Measurements from ENCODE around the gene THSD4.
"Not testable (repeated sequence)": the region's sequence is repeated elsewhere in the genome, so short reads cannot be mapped to it uniquely, and the experiment has no call there.

The THSD4 gene

DNA sequence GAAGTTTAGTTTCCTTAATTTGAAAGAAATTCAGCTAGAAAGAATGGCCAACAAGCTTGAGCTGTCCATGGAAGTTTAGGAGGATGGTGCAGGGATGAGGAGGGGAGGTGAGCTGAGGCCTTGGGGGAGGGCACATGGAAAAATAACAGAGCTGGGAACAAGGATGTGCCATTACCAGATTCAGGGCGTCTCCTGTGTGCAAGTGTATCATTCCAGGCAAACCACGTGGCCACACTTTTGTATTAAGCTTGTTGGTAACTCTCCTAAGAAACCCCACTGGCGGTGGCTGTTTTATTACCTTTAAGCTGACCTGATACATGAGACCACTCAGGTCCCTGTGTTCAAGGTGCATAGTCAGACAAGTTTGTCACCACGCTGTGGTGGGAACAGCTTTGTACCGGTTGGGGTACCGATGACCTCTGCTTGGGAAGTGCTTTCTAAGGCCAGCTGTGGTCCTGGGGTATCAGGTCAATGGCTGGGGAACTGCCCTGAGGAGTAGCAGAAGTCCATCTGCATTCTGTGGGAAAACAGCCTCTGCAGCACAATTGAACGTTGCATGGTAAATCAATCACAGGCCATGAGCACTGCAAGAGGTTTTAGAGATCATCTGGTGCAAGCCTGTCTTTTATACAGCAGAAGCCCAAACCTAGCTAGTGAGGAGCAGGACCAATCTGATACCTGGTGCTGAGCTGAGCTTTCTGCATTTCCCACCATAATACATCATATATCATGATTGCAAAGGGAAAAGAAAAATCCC is 235.5 kb downstream of the THSD4 start:
- no peak for DNase-seq (ENCODE audit: low read depth)

GRCh38 chr15:71352125-71352524 is 236.9 kb downstream of the THSD4 start:
- no peak for DNase-seq (ENCODE audit: low read depth)

- no peak for DNase-seq (ENCODE audit: low read depth)
Observed at GRCh38 chr15:71352765-71353164, 237.5 kb downstream of the THSD4 start.

- no peak for DNase-seq (ENCODE audit: low read depth)
Observed at GRCh38 chr15:71353171-71353570, 237.9 kb downstream of the THSD4 start.

DNA sequence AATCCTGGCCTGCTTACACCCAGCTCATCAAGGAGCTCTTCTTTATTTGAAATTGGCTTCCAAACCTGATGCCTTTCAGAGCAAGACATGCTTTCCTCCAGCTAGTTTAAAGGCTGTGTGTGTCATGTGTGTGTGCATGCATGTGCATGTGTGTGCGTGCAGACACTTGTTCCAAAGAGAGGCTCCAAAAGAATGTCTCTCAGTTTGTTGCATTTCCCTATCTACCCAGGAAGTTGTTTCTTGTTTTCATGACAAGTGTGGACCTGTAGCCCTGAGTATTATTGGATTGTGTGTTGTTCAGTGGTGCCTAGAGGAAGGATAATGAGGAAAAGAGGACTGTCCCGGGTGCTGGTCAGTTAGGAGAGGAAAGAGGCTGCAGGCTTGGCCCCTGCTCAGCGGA is 240.0 kb downstream of the THSD4 start:
- no peak for DNase-seq (ENCODE audit: low read depth)

- no peak for DNase-seq (ENCODE audit: low read depth)
Observed at GRCh38 chr15:71357321-71357732, 242.1 kb downstream of the THSD4 start.

DNA sequence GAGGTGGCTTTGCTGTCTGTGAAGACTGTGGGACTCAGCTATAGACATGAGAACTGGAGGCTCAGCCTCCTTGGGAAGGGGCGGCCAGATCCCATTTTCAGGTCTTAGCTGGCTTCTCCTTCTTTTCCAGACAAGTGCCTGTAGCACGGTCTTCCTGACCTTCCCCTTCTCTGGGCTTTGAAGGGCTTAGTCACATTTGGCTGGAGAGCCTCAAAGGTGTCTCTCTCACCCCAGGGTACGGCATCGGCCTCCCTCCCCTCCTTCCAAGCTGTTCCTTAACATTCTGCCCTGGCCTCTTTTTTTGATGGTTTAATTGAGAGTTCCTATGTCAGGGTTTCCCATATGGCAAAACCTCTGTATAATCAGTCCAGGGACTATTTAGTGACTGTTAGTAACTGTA is 242.7 kb downstream of the THSD4 start:
- DNase-seq (ENCODE audit: low read depth) = no peak

- DNase-seq (ENCODE audit: low read depth) = no peak
Observed at GRCh38 chr15:71359246-71359645, 244.0 kb downstream of the THSD4 start.

- DNase-seq (ENCODE audit: low read depth) = no peak
Observed at GRCh38 chr15:71362556-71362955, 247.3 kb downstream of the THSD4 start.

GRCh38 chr15:71362987-71363968 is 248.0 kb downstream of the THSD4 start:
- no peak for DNase-seq (ENCODE audit: low read depth)

DNA sequence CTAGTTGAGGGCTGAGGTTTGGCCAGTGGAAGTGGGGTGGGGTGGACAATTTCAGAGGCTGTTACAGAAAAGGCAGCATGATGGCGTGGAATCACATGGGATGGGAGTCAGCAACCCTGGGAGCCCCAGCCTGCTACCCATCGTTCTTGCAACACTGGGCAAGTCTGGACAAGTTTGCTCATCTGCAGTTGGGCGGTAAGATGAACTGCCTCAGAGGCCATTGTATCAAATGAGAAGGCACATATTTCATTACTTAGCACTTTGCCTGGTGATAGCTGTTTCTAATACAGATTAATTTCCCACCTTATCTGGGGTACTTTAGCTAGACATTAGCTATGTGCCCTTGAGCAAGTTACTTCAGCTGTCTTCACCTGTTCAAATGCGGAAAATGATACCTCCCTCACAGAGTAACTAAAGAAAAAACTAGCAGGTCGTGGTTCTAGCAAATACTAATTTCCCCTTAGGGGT is 248.9 kb downstream of the THSD4 start:
- DNase-seq (ENCODE audit: low read depth) = no peak

GRCh38 chr15:71366522-71366921 is 251.3 kb downstream of the THSD4 start:
- no peak for DNase-seq (ENCODE audit: low read depth)

DNA sequence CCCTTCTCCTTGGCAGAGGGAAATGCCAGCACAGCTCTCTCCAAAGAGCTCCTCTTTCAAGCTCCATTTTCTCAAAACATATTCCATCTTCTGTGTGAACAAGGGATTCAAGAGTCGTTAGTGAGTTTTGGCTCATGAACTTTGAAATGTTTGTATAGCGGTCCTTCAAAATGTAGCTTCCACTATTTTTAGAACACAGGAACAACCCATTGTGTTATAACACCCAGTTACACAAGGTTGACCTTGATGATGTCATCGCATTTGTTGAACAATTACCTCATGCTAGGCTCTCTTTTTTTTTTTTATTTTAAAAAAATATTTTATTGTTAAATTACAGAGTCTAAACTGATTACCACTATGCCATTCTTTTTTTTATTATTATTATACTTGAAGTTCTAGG is 251.7 kb downstream of the THSD4 start:
- DNase-seq (ENCODE audit: low read depth) = no peak

GRCh38 chr15:71367737-71368136 is 252.5 kb downstream of the THSD4 start:
- not testable (repeated sequence) for DNase-seq (ENCODE audit: low read depth)

- DNase-seq (ENCODE audit: low read depth) = not testable (repeated sequence)
Observed at GRCh38 chr15:71372769-71373168, 257.5 kb downstream of the THSD4 start.

- DNase-seq (ENCODE audit: low read depth) = no peak
Observed at GRCh38 chr15:71373917-71374316, 258.6 kb downstream of the THSD4 start.

DNA sequence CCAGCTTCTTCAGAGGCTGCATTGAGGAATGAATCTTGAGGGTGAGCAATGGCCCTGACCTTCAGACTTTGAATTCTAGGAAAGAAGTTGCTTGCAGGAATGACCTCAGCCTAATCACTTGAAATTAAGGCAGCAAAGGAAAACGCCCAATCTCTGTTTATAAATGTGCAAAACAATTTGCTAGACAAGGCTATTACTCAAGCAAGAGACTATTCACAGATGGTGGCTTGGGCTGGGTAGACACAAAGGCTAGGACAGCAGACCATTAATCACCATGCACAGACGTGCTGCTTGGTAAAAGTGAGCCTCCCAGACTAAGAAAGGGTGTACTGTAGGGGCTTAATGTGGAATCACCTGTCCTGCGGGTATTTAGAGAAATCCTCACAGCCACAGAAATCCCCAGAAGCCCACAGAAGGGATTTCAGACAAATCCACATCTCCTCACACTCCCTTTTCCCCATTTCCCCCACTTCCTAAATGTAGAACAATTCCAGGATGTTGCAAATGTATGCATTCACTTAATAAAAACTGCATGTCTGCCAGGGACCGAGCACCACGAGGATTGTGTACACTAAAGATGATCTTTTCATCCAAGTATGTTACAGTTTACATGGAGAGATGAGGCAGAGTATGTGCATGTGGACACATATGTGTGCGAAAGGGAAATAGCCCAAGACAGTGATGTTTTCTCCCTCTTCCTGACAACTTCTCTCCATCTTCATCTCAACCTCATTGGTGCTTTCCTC is 259.5 kb downstream of the THSD4 start:
- DNase-seq (ENCODE audit: low read depth) = no peak

DNA sequence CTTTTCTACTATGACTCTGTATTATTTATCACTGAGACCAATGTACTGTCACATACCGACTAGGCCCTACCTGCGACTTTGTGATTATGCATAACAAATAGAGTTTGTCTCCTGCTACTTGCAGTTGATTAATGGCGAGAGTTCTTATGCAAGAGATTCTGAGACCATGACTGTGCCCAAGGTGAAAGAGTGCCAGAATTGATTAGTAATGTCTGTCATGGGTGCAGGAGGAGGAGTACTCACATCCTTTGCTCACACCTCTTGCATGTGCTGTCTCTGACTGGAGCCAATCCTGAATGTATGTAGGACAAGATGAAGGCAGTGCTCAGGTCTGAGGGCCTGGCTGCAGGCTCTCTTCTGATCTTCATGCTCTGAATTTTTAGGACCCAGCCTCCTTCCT is 260.7 kb downstream of the THSD4 start:
- no peak for DNase-seq (ENCODE audit: low read depth)

DNA sequence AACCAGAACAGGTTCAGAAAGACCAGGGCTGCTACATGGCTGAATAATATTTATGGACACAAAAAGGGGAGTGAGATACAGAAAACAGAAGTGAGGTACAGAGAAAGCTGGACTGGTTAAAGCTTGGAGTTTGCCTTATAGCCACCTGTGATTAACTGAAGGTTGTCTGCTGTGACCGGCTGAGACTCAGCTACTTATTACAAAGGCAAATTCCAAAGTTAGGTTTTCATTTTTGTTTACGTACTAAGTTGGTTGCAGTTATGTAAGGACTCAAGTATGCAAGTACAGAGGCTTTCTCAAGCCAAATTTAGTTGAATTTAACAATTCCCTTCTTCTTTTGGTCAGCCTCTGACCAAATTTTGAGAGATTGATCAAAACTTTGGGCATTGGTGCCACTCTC is 264.6 kb downstream of the THSD4 start:
- DNase-seq (ENCODE audit: low read depth) = no peak

DNA sequence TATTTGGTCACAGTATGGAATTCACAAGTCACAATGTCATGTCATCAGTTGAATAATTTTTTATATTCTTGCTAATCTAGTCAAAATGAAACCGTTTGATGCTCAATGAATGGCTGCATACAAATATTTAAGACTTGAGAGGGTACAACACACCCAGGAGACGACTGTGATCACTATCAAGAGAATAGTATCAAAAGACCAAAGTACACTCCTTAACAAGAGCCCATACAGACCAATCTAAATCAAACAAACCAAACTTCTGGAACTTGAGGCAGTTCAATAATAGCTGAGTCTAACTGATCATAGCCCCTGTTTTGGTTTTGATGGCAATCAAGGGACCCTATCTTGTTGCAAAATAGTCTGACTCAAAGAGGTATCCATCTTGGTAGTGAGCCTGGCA is 265.1 kb downstream of the THSD4 start:
- no peak for DNase-seq (ENCODE audit: low read depth)

DNA sequence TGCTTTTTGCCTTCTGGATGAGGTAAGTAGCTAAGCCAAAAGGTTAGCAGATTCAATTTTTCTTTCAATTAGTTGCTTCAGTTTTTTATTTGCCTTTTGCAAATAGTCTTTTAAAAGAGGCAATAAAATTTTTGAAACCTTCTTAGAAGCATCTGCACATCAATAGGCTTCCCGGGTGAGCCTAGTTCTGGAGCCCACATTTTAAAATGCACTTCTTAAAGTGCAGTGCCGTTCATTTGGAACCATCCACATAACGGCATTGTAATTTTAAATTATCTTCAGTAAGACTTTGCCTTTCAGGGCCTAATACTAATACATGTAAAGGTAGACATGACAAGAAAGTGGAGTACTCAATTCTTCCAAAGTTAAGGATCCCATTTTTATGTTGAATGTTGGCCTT is 269.2 kb downstream of the THSD4 start:
- no peak for DNase-seq (ENCODE audit: low read depth)

- DNase-seq (ENCODE audit: low read depth) = no peak
Observed at GRCh38 chr15:71385026-71385425, 269.8 kb downstream of the THSD4 start.

Measured in stromal cell of bone marrow (primary cell).